ENCODE results near the gene PKP3.
"Not testable (repeated sequence)": the region's sequence is repeated elsewhere in the genome, so short reads cannot be mapped to it uniquely, and the experiment has no call there.

The PKP3 gene

GRCh38 chr11:396511-396947 is 2.5 kb downstream of the PKP3 start:
- CTCF ChIA-PET, result interaction anchor here (0.6 to 2.4 kb wide), 12 partner anchors 9 to 166 kb away, joined by 3 to 22 read pairs (median 4); partner anchors contain the start of genes ANO9 and IFITM2
- DNase-seq (ENCODE audit: extremely low spot score), result peak; percentile 43
- POLR2A ChIA-PET, result no interaction called here
- TF ChIP-seq CTCF (IDR thresholded peaks at IDR 0.05; ENCODE audit: control extremely low read depth, extremely low read depth, low read depth, missing control alignments), result no peak

GRCh38 chr11:396948-397548 is 3.0 kb downstream of the PKP3 start:
- TF ChIP-seq CTCF (IDR thresholded peaks at IDR 0.05; ENCODE audit: control extremely low read depth, extremely low read depth, low read depth, missing control alignments), result peak; percentile 70
- peak; percentile 91 for DNase-seq (ENCODE audit: extremely low spot score)
- POLR2A ChIA-PET, result no interaction called here
- CTCF ChIA-PET, result interaction anchor here (0.6 to 2.4 kb wide), 13 partner anchors 9 to 167 kb away, joined by 3 to 22 read pairs (median 4); partner anchors contain the start of genes ANO9 and IFITM2

- CTCF ChIA-PET, result interaction anchor here (0.7 kb wide), 2 partner anchors 50 to 53 kb away, joined by 3 read pairs; no protein-coding TSS in a partner anchor
- DNase-seq (ENCODE audit: extremely low spot score), result no peak
- POLR2A ChIA-PET, result no interaction called here
- TF ChIP-seq CTCF (IDR thresholded peaks at IDR 0.05; ENCODE audit: control extremely low read depth, extremely low read depth, low read depth, missing control alignments), result no peak
These were observed 4.8 kb downstream of the PKP3 start for GRCh38 chr11:398826-399225.

- CTCF ChIA-PET, result no interaction called here
- POLR2A ChIA-PET, result no interaction called here
- DNase-seq (ENCODE audit: extremely low spot score), result no peak
- no peak for TF ChIP-seq CTCF (IDR thresholded peaks at IDR 0.05; ENCODE audit: control extremely low read depth, extremely low read depth, low read depth, missing control alignments)
These were observed 5.8 kb downstream of the PKP3 start for GRCh38 chr11:399731-400211.

GRCh38 chr11:400241-400689 is 6.3 kb downstream of the PKP3 start:
- no peak for TF ChIP-seq CTCF (IDR thresholded peaks at IDR 0.05; ENCODE audit: control extremely low read depth, extremely low read depth, low read depth, missing control alignments)
- POLR2A ChIA-PET, result no interaction called here

GRCh38 chr11:401196-401595 is 7.2 kb downstream of the PKP3 start:
- CTCF ChIA-PET; DNase-seq (ENCODE audit: extremely low spot score); POLR2A ChIA-PET: not testable (repeated sequence)

More at GRCh38 chr11:400241-400689, 6.3 kb downstream of the PKP3 start:
- no peak for DNase-seq (ENCODE audit: extremely low spot score)
- CTCF ChIA-PET, result no interaction called here

DNA sequence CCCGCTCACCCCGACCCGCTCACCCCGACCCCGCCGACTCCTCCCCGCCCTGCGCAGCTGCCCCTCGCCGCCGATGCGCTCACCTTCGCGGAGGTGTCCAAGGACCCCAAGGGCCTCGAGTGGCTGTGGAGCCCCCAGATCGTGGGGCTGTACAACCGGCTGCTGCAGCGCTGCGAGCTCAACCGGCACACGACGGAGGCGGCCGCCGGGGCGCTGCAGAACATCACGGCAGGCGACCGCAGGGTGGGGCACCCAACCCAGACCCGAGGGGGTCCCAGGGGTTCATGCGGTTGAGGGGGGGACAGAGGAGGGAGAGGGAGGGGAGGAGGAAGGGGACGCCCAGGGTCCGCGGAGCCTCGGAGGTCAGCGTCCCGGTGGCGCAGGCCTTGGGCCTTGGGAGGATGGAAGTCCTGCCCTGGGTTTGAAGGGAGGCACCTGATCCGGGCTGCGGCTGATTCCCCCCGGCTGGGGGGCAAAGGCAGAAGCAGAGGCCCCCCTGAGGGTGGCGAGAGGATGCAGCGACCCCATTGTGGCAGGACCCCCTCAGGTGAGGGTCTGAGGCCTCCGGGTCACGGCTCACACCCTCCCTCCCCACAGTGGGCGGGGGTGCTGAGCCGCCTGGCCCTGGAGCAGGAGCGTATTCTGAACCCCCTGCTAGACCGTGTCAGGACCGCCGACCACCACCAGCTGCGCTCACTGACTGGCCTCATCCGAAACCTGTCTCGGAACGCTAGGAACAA is 9.2 kb downstream of the PKP3 start:
- no peak for DNase-seq (ENCODE audit: extremely low spot score)
- ChIA-PET CTCF (no interaction called here), POLR2A (no interaction called here)
- TF ChIP-seq CTCF (IDR thresholded peaks at IDR 0.05; ENCODE audit: control extremely low read depth, extremely low read depth, low read depth, missing control alignments), result no peak

Data from GM10248 (cell line).